Parietal lobe (tissue), 2 donors: ENCODE measurements around the gene VSIG8. TPM values are rescaled to one million over a fixed set of nuclear protein-coding genes. Genes with fewer than 3 reads are reported as not detected.

ENCODE experiments used
- small RNA-seq: library from RNA; depleted of rRNA; stranded (forward); fragments of <200 nt; gene quantifications from one replicate; pipeline ENCODE3, GENCODE V24; 2014; ENCODE audit warnings: low replicate concordance
- total RNA-seq: library from RNA; depleted of rRNA; stranded (reverse); fragments of >200 nt; gene quantifications from one replicate; pipeline ENCODE4 v1.2.3, GENCODE V29; 2014

Gene VSIG8
- 0.31 TPM for total RNA-seq

GRCh38 chr1:159862557-159862956 is at the start of gene VSIG8:
Gene VSIG8, minus strand, starts transcription at chr1:159862657. Its CDS starts 136 bp downstream, at chr1:159862521.

GRCh38 chr1:159900086-159900680 is 37.7 kb upstream of the VSIG8 start, which contains the start of gene CFAP45:
Gene CFAP45, minus strand, starts transcription at chr1:159900165. Its CDS starts 67 bp downstream, at chr1:159900098.

GRCh38 chr1:159826441-159827101 is 35.9 kb downstream of the VSIG8 start, which contains the start of gene SLAMF8:
Gene SLAMF8, plus strand, starts transcription at chr1:159826873. Its CDS starts 26 bp downstream, at chr1:159826899.

Small RNA genes lying within 50 kb of the gene (small RNA-seq; reads per million reads assigned to genes)
- not detected for gene MIR4259
- gene RF00570 = 7.0 reads per million, percentile 88 among the genes with 10 or more reads in this experiment

Other genes starting within 250 kb of the VSIG8 start
- gene CRP, start 148.1 kb downstream of the VSIG8 start, total RNA-seq = not detected
- gene DUSP23, start 81.7 kb downstream of the VSIG8 start, total RNA-seq = 16.0 TPM
- not detected for gene FCRL6, start 60.3 kb downstream of the VSIG8 start, total RNA-seq
- gene SLAMF8, start 35.8 kb downstream of the VSIG8 start, total RNA-seq = not detected
- gene CFAP45, start 37.5 kb upstream of the VSIG8 start, total RNA-seq = 0.63 TPM
- gene TAGLN2, start 62.9 kb upstream of the VSIG8 start, total RNA-seq = 16.9 TPM
- gene IGSF9, start 83.0 kb upstream of the VSIG8 start, total RNA-seq = 10.6 TPM
- not detected for gene SLAMF9, start 91.6 kb upstream of the VSIG8 start, total RNA-seq
- 9.7 TPM for gene PIGM, start 169.3 kb upstream of the VSIG8 start, total RNA-seq
- gene KCNJ10, start 207.5 kb upstream of the VSIG8 start, total RNA-seq = 3.4 TPM
- gene KCNJ9, start 218.9 kb upstream of the VSIG8 start, total RNA-seq = 14.7 TPM
- 54.8 TPM for gene IGSF8, start 236.0 kb upstream of the VSIG8 start, total RNA-seq